Measurements from ENCODE around the gene MAD2L1BP. TPM values are rescaled to one million over a fixed set of nuclear protein-coding genes. Genes with fewer than 3 reads are reported as not detected.

MAD2L1BP gene
- polyA plus RNA-seq, 1 donor (not counting 4 experiments of a cell fraction or from before 2014, with no cell fraction given) = 34.2 TPM

DNA sequence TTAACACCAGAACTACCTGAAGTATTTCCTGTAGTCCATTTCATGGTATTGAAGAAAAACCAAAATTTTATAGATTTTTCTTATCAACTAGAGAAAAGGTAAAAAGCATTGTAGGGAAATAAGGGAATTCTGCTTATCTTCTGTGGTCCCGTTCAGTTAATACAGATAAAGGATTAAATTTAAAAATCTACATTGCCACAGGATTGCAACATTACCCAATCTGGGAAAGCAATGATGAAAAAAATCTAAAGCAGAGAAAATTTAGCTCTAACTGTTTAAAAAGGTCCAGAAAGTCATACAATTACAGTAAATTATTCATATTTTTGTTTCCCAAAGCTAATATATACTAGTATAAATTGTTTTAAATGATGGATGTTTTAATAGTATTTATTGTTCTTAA, 41.7 kb upstream of the MAD2L1BP start:
- Histone ChIP-seq H3K4me2 (ENCODE audit: control insufficient read depth, extremely low read depth, insufficient read depth, low read depth, low read length) (no peak overlapping the region), H3K79me2 (ENCODE audit: control insufficient read depth, insufficient read depth, low read length) (peaks cover 16% of the 10 kb centered on the region), H3K4me3 (ENCODE audit: control insufficient read depth in 2 of 3, extremely low read depth in 1 of 3, insufficient read depth in 2 of 3, low read depth in 1 of 3, low read length in 3 of 3) (no peak overlapping the region), H3K9me1 (ENCODE audit: control insufficient read depth, extremely low read depth, insufficient read depth, low read length) (no peaks in the 10 kb centered on the region), H2AFZ (ENCODE audit: control insufficient read depth, low read length) (no peak overlapping the region), H3K36me3 (ENCODE audit: control insufficient read depth in 2 of 2, extremely low read depth in 1 of 2, insufficient read depth in 2 of 2, low read length in 2 of 2) (peaks cover 11 to 19% of the 10 kb centered on the region in 2 experiments), H3K9me3 (ENCODE audit: control insufficient read depth, low read depth, low read length) (no peaks in the 10 kb centered on the region), H3K27me3 (ENCODE audit: control insufficient read depth, extremely low read depth, insufficient read depth, low read length) (no peaks in the 10 kb centered on the region), H3K27ac (ENCODE audit: control insufficient read depth, insufficient read depth, low read length) (no peak overlapping the region), H4K20me1 (ENCODE audit: control insufficient read depth, extremely low read depth, insufficient read depth, low read length) (no peaks in the 10 kb centered on the region), H3K4me1 (ENCODE audit: control insufficient read depth, extremely low read depth, insufficient read depth, low read length) (no peaks in the 10 kb centered on the region), H3K9ac (ENCODE audit: control insufficient read depth, extremely low read depth, insufficient read depth, low read length) (no peak overlapping the region)
- dilution Hi-C loops (cut with MboI; ENCODE audit: extremely low pct_ligation_motif_present, low sequenced_read_pairs) = no loop called here
- TF ChIP-seq EZH2 (IDR thresholded peaks at IDR 0.05; ENCODE audit: low read length) = no peak
- TF ChIP-seq, protein P1, sequence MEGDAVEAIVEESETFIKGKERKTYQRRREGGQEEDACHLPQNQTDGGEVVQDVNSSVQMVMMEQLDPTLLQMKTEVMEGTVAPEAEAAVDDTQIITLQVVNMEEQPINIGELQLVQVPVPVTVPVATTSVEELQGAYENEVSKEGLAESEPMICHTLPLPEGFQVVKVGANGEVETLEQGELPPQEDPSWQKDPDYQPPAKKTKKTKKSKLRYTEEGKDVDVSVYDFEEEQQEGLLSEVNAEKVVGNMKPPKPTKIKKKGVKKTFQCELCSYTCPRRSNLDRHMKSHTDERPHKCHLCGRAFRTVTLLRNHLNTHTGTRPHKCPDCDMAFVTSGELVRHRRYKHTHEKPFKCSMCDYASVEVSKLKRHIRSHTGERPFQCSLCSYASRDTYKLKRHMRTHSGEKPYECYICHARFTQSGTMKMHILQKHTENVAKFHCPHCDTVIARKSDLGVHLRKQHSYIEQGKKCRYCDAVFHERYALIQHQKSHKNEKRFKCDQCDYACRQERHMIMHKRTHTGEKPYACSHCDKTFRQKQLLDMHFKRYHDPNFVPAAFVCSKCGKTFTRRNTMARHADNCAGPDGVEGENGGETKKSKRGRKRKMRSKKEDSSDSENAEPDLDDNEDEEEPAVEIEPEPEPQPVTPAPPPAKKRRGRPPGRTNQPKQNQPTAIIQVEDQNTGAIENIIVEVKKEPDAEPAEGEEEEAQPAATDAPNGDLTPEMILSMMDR (optimal IDR thresholded peaks at IDR 0.05 in 1 of 3, IDR thresholded peaks at IDR 0.05 in 1 of 3, conservative IDR thresholded peaks at IDR 0.05 in 1 of 3; ENCODE audit: extremely low read depth in 1 of 3, insufficient read depth in 2 of 3, low read length in 3 of 3) = no peak
- DNase-seq (ENCODE audit: low read depth, low spot score) = no peak
- no peak for FAIRE-seq

DNA sequence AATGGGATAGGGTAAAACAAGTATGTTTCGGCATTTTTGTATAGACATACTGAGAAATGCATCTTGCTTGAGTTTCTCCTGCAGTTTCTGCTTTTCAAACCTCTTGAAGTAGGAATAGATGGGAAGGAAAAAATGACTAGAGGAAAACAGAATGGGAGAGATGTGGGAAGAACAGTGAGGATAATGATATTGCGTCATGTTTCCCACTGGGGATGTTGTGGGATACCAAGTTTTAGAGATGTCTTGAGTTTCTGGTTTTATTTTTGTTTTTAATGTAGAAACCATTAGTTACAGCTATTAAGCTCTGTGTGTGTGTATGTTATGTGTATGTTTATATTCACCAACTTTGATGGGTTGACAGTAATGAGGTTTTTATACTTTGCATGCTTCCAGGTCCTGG, 35.0 kb upstream of the MAD2L1BP start:
- Histone ChIP-seq H3K4me1 (ENCODE audit: control insufficient read depth, extremely low read depth, insufficient read depth, low read length) (peaks cover 11% of the 10 kb centered on the region), H3K27ac (ENCODE audit: control insufficient read depth, insufficient read depth, low read length) (no peak overlapping the region), H3K27me3 (ENCODE audit: control insufficient read depth, extremely low read depth, insufficient read depth, low read length) (no peaks in the 10 kb centered on the region), H3K36me3 (ENCODE audit: control insufficient read depth in 2 of 2, extremely low read depth in 1 of 2, insufficient read depth in 2 of 2, low read length in 2 of 2) (peaks cover 19 to 33% of the 10 kb centered on the region in 2 experiments), H4K20me1 (ENCODE audit: control insufficient read depth, extremely low read depth, insufficient read depth, low read length) (no peaks in the 10 kb centered on the region), H3K79me2 (ENCODE audit: control insufficient read depth, insufficient read depth, low read length) (no peaks in the 10 kb centered on the region), H3K9me3 (ENCODE audit: control insufficient read depth, low read depth, low read length) (no peaks in the 10 kb centered on the region), H3K9ac (ENCODE audit: control insufficient read depth, extremely low read depth, insufficient read depth, low read length) (no peak overlapping the region), H3K4me3 (ENCODE audit: control insufficient read depth in 2 of 3, extremely low read depth in 1 of 3, insufficient read depth in 2 of 3, low read depth in 1 of 3, low read length in 3 of 3) (no peak overlapping the region), H3K9me1 (ENCODE audit: control insufficient read depth, extremely low read depth, insufficient read depth, low read length) (no peaks in the 10 kb centered on the region), H3K4me2 (ENCODE audit: control insufficient read depth, extremely low read depth, insufficient read depth, low read depth, low read length) (no peak overlapping the region), H2AFZ (ENCODE audit: control insufficient read depth, low read length) (no peak overlapping the region)
- dilution Hi-C loops (cut with MboI; ENCODE audit: extremely low pct_ligation_motif_present, low sequenced_read_pairs) = no loop called here
- FAIRE-seq (no peak), DNase-seq (ENCODE audit: low read depth, low spot score) (no peak)
- TF ChIP-seq EZH2 (IDR thresholded peaks at IDR 0.05; ENCODE audit: low read length) = no peak
- TF ChIP-seq, protein P1 (optimal IDR thresholded peaks at IDR 0.05 in 1 of 3, IDR thresholded peaks at IDR 0.05 in 1 of 3, conservative IDR thresholded peaks at IDR 0.05 in 1 of 3; ENCODE audit: extremely low read depth in 1 of 3, insufficient read depth in 2 of 3, low read length in 3 of 3) = no peak

All from keratinocyte (primary cell).